HG02678 (cell line): ENCODE results near the gene SOX13.

Experiments
- ATAC-seq: cut with Tn5 transposase; IDR thresholded peaks from one replicate; pipeline ENCODE4 v1.9.1; 2021; ENCODE audit warnings: mild to moderate bottlenecking, moderate library complexity; ENCODE audit not compliant: unreplicated experiment

The SOX13 gene

DNA sequence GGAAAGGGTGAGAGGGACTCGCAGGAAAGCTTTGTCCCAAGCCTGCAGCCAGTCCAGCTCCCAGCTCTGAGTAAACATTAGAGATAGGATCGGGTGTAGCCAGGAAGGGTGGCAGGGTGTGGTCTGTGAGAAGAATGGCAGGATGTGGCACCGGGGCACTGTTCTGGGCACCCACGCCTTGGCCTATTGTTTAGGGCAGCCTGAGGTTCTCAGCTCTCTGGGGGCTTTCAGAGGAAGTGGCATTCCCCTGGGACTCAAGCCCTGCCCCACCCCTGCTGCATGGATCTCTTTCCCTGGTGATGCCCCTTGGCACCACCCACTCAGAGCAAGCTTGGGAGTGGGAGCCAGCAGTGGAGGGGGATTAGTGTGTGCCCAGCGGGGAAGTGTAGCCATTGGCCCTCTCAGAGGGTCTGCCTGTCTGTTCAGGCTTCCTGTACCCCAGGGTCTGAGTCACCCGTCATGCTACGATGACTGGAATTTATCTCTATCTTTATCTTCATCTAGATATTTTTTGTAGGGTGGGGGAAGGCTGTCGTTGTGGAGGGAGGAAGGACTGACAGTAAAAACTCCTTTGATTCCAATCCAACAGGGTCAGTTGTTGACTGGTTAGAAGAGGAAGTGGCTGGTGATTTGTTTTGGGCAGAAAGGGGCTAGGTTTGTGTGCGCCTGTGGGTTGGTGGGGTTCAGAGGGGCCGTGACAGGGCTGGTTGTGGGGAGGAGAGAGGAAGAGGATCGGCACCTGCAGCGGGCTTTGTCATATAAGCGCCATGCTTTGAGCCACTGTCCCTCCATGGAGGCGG, 31.6 kb downstream of the SOX13 start:
- ATAC-seq: no peak

DNA sequence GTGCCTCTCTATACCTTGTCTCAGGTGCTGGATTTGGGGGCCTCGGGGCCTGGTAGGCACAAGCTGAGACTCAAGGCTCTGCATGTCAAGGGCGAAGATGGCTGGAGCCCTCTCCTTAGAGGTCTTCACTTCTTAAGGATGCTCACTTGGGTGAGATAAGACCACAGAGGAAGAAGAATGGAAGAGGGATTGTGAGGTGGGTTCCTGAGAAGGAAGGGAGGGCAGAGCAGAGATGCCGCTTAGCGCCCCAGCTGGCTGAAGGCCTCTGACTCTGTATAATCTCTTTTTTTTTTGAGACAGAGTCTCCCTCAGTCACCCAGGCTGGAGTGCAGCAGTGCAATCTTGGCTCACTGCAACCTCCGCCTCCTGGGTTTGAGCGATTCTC, 32.2 kb downstream of the SOX13 start:
- no peak for ATAC-seq

DNA sequence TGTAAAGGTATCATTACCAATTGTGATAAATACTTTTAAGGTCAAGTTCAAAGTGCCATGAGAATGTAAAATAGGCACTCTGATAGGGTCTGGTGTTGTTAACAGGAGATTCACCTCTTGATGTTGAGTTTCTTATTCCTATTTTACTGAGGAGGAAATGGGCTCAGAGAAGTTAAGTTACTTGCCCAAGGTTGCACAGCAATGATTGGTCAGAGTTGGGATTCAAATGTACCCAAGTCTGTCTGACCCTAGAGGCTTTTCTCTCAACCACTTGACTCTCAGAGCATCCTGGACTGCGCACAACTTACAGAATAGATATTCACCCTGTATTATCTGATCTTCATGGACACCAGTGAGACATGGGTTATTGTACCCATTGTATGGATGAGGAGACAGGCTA, 33.9 kb downstream of the SOX13 start:
- ATAC-seq: no peak

DNA sequence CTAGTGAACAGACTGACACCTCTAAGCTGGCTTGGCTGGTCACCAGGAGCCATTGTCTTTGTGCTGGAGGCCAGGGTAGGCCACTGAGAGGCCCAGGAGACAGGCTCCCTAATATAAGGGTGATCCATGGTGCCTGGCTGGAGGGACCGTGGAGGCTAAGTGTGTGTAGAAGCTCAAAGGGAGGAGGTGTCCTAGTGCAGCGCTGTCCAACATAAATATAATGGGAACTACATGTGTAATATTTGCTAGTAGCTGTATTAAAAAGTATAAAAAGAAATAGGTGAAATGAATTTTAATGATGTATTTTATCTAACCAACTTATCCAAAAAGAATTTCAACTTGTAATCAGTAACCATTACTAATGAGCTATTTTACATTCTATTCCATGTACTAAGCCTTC, 35.0 kb downstream of the SOX13 start:
- no peak for ATAC-seq

DNA sequence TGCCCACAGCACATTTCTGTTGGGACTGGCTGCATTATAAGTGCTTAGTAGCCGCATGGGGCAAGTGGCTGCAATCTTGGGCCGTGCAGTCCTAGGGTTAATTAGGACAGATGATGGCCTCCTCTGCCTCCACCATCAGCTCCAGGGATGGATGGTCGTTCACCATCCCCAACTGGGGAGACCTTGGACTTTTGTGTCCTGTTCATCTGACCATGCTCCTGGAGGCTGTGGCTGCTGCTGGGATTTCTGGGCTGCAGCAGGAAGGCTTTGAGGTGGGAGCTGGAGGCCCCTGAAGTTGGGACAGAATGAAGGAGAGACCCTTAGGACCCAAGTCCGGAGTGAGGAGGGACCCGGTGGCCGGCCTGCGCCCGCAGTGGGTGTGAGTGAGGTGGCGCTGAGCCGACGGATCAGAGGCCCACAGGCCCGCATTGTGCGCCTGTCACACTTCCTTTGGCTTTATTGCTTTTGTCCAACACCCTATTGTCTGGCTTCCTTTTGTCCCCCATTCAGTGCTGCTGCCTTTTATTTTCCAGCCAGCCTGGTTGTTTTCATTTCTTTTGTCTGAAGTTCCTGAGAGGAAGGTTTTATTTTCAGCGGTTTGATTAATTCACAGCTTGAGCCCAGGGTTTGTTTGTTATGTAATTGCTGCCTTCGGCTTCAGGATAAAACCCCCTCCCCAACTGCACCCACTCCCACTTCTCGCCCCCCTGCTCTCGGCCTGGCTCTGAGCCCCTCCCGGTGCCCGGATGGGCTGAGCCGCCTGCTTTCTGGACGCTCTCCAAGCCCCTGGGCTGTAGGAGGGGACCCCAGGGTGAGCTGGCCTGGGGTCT, 35.6 kb downstream of the SOX13 start:
- no peak for ATAC-seq

DNA sequence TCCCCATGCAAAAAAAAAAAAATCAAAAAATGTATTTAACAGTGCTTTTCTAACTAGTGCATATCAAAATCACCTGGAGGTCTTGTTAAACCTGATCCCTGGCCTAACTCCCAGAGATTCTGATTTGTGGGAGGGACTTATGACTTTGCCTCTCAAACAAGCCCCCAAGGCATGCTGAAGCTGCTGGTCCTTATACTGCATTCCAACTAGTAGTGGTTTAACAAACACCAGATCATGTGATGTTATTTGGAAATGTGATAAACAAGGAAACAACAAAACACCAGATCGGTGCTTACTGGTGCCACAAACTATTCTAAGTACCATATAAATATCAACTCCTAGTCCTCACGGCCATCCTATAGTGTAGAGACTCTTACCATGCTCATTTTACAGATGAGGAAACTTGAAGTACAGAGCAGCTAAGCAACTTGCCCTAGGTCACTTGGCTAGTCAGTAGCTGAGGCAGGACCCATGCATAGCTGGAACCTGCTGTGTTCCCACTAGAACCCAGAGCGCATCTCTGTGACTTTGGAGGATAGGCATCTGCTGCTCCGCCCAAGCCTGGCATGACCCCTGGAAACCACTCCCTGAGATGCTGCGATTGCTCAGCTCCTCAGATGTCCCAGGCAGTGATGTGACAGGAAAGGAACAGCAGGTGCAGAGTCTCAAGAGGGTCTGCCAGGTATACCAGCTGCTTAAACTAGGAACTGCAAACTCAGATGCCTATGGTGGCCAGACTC, 38.1 kb downstream of the SOX13 start:
- ATAC-seq: no peak

DNA sequence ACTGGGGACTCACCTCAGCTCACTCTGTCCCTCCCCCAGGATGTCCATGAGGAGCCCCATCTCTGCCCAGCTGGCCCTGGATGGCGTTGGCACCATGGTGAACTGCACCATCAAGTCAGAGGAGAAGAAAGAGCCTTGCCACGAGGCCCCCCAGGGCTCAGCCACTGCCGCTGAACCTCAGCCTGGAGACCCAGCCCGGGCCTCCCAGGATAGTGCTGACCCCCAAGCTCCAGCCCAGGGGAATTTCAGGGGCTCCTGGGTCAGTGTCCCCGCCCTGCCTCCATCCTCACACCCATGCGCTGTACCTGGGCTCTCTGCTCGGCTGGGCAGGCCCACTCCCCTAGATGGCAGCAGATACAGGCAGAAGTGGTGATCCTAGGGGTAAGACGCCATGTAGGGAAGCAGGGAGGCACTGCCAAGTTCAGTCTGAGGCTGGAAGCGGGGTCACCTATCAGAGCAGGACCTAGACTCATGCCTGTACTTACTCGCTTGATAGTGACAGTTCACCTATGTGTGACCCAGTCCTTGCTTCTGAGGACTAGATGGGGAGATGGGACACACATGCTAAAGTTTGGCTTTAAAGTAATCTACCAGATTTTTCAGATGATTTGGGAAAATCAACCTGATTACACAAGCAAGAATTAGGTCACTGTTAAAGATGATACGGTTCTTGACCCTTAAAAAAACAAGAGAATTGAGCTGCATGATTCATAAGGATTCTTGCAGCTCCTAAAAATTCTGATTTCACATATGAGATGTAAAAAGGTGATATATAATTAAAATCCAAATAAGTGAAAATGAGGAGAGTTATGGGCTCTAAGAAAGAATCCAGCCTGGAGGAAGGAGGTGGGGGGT, 40.2 kb downstream of the SOX13 start:
- ATAC-seq: no peak

DNA sequence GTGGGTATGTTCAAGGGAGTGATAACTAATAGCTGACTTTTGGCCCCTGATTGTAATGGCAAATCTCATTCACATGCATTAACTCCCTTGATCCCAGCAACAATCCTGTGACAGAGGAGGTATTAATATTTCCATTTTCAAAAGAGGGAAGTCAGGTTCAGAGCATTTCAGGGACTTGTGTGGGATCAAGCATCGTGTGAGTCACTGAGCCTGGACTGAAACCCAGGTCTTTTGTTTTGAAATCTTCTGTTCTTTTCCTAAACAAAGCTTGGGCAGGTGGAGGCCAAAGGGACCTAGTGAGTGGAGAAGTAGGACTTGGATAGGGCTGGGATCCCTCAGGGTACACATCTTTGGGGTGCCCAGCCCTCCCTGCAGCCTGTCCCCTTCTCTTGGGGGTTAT, 41.0 kb downstream of the SOX13 start:
- ATAC-seq: no peak

DNA sequence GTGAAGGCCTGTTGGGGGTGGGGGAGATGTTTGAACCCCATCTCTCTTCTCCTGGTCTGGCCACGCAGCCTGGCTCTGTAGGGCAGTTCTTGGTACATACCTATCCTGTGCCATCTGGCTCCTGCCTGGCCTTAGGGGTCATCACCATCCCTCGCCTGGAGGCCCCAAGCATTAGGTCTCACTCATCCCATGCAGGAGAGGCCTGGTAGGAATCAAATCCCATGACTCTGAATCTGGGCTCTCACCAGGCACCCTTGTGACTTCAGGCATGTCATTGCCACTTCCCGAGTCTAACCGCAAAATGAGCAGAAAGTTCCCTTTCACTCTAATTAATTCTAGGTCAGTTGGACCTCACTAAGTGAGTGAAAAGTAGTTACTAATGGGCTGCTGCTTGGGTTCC, 41.7 kb downstream of the SOX13 start:
- ATAC-seq: no peak

DNA sequence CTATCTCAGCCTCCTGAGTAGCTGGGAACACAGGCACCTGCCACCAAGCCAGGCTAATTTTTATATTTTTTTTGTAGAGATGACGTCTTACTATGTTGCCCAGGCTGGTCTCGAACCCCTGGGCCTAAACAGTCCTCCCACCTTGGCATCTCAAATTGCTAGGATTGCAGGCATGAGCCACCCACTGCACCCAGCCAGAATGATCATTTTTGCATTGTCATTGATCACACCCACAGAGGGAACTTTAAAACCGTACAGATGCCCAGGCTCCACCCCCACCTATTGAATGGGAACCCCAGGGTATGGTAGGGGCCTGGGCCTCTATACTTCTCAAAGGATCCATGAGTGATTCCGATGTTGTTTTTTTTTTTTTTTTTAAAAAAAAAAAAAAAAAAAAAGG, 42.2 kb downstream of the SOX13 start:
- ATAC-seq: no peak

DNA sequence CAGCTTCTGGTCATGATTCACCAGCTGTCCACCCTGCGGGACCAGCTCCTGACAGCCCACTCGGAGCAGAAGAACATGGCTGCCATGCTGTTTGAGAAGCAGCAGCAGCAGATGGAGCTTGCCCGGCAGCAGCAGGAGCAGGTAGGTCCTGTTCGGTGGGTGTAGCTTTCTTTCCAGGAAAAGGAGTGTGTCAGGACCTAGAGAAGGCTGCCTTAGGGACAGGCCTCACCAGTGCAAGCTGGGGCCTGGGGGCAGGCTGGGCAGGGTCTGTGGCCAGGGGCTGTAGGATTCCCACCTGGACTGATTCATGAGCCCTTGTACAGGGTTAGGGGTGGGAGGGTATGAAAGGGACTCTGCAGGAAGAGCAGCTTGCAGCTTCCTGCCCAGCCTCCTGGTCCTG, 43.6 kb downstream of the SOX13 start:
- ATAC-seq: no peak

DNA sequence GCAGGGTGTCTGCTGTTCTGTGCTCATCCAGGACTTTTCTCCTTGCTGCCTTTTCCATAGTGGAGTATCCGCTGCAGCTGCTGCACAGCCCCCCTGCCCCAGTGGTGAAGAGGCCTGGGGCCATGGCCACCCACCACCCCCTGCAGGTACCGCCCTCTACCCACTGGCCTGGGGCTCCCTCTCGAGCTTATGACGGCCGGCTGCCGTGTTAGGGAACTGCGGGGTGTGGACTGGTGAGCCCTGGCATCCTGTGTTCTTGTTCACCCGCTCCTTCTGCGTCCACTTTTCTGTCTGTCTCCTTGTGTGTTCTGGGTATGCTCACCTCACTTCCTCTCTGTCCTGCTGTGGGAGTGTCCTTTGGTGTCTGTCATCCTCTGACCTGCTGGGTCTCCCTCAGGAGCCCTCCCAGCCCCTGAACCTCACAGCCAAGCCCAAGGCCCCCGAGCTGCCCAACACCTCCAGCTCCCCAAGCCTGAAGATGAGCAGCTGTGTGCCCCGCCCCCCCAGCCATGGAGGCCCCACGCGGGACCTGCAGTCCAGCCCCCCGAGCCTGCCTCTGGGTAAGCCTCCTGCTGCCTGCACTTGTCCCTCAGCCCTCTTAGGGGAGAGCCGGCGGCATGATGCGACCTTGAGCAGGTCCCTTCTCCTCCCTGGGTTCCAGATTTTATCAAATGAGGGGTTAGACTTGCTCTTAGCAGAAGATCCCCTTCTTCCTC, 49.1 kb downstream of the SOX13 start:
- ATAC-seq: no peak

DNA sequence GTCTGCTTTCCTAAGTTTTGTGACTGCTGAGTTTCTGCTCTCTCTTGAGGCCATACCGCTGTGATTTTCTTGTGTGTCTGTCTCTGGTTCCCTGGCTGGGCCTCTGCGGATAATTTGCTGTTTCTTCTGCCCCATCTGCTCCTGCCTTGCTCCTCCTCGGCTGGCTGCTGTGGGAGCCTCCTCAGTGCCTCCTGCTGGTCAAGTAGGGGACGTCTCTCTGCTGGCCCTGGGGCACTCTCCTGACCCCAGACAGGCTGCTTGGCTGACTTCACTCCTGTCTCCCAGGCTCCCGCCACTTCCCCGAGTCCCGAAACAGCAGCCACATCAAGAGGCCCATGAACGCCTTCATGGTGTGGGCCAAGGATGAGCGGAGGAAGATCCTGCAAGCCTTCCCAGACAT, 50.5 kb downstream of the SOX13 start:
- ATAC-seq: no peak

DNA sequence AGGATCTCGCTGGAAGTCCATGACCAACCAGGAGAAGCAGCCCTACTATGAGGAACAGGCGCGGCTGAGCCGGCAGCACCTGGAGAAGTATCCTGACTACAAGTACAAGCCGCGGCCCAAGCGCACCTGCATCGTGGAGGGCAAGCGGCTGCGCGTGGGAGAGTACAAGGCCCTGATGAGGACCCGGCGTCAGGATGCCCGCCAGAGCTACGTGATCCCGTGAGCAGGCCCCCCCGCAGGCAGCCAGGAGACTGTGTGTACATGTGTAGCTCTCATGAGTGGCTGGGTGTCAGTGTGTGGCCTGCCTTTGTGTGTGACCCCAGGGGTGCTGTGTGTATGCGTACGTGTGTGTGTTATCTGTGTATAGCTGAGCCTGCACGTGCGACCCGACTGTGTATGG, 51.7 kb downstream of the SOX13 start:
- ATAC-seq: no peak

DNA sequence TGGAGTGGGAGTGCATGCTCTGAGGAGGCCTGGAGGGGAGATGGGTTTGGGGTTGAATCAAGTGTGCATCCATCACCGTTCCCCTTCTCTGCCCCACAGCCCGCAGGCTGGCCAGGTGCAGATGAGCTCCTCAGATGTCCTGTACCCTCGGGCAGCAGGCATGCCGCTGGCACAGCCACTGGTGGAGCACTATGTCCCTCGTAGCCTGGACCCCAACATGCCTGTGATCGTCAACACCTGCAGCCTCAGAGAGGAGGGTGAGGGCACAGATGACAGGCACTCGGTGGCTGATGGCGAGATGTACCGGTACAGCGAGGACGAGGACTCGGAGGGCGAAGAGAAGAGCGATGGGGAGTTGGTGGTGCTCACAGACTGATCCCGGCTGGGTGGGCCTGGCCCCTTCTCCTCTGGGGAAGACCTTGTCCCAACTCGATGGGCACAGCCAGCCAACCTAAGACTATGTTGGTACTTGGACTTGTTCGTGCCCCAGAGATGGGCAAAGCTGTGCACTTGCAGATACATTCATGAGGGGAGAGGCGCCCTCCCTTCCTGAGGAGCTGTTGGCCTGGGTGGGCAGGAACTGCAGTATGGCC, 52.9 kb downstream of the SOX13 start:
- ATAC-seq: no peak

DNA sequence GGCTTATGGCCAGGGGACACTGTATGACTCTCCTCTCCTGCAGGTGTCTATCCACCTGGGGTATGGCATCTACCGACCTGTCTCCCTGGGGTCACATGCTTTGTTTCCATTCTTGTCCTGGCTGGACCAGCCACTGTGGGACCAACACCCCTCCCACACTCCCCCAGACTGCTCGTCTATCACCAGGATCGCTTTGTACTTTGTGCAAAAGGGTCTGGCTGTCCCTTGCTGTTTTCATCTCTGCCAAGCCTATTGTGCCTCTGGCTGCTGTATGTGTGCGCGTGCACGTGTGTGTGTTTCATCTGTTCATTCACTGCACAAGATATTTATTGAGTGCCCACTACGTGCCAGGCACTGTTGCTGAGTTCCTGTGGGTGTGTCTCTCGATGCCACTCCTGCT, 53.5 kb downstream of the SOX13 start:
- ATAC-seq: no peak

DNA sequence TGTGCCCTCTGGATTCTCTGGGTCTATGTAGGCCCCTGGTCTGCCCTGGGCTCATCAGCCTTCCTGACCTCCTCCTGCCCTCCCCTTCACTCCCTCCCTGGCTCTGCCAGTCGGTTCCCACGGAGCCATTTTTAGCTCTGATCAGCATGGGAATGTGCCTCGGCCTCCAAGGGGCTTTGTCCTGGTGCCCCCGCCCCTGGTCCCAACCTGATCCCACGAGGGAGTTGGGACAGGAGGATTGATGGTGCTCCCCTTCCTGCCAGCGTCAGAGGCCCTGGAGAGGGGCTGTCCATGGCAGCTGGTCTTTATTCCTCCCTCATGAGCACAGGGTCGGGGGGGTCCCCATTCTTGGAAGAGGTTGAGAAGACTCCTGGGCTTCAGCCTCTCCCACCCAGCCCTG, 54.0 kb downstream of the SOX13 start:
- no peak for ATAC-seq

DNA sequence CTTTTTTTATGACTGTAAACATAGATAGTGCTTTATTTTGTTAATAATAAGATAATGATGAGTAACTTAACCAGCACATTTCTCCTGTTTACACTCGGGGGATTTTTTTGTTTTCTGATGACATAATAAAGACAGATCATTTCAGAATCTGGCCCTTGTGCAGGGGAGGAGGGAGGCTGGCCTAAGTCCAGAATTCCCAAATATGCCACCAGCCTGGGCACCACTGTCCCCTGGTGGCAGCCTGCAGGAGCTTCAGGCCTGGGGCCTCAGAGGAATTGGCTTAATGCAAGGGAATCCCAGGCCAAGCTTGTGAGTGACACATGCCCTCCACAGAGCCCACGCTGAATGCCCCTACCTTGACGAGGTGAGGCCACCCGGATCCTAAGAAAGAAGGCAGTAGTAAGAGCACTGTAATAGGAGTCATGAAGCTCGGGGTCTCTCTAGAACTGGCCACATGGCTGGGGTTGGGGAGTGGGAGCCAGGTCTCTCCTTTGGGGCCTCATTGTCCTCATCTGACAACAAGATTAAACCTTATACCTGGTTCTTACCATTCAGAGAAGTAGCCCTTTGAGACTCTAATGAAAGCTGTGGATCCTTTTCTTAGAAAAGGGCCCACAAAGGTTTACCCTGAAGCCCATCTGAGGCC, 54.8 kb downstream of the SOX13 start:
- no peak for ATAC-seq

DNA sequence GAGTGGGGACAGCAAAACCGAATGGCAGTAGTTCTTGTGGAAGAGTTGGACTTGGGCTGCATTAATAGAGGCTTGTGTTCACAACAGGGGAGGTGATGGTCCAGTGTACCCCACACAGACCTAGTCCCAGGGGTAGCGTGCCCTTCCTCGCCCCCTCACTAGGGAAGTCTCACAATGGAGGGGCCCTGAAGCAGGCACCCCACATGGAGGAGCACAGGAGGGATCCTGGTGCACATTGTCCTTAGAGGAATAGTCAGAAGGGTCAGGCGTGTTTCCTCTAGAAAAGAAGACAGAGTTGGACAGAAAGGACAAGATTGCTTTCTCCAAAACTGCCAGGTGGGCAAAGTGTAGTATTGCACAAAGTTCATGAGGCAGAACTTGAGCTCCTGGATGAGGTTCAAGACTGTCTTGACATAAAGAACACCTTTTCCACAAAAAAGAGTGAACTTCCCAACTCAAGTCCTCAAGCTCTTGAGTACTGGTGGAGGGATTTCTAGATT, 55.6 kb downstream of the SOX13 start:
- ATAC-seq: no peak
